ENCODE data around the gene CD164.
"Not testable (repeated sequence)": the region's sequence is repeated elsewhere in the genome, so short reads cannot be mapped to it uniquely, and the experiment has no call there.

The CD164 gene

GRCh38 chr6:109342911-109343310, 39.4 kb downstream of the CD164 start:
- DNase-seq (ENCODE audit: low read depth): no peak

GRCh38 chr6:109342506-109342905, 39.8 kb downstream of the CD164 start:
- no peak for DNase-seq (ENCODE audit: low read depth)

- no peak for DNase-seq (ENCODE audit: low read depth)
These were observed 41.5 kb downstream of the CD164 start for GRCh38 chr6:109340811-109341210.

GRCh38 chr6:109339906-109340678, 42.2 kb downstream of the CD164 start:
- DNase-seq (ENCODE audit: low read depth): no peak

GRCh38 chr6:109336221-109336961, 45.9 kb downstream of the CD164 start:
- DNase-seq (ENCODE audit: low read depth): peak; percentile 10

- DNase-seq (ENCODE audit: low read depth): not testable (repeated sequence)
These were observed 48.4 kb downstream of the CD164 start for GRCh38 chr6:109333870-109334269.

GRCh38 chr6:109332748-109333147, 49.5 kb downstream of the CD164 start:
- DNase-seq (ENCODE audit: low read depth): no peak

- DNase-seq (ENCODE audit: low read depth): no peak
These were observed 51.2 kb downstream of the CD164 start for GRCh38 chr6:109331081-109331480.

GRCh38 chr6:109330263-109330662, 52.0 kb downstream of the CD164 start:
- DNase-seq (ENCODE audit: low read depth): no peak

- DNase-seq (ENCODE audit: low read depth): no peak
These were observed 53.6 kb downstream of the CD164 start for GRCh38 chr6:109328629-109329028.

- no peak for DNase-seq (ENCODE audit: low read depth)
These were observed 54.3 kb downstream of the CD164 start for GRCh38 chr6:109327959-109328358.

GRCh38 chr6:109327491-109327890, 54.8 kb downstream of the CD164 start:
- no peak for DNase-seq (ENCODE audit: low read depth)

GRCh38 chr6:109326351-109326750, 55.9 kb downstream of the CD164 start:
- DNase-seq (ENCODE audit: low read depth): no peak

GRCh38 chr6:109325400-109325801, 56.9 kb downstream of the CD164 start:
- DNase-seq (ENCODE audit: low read depth): no peak

GRCh38 chr6:109323241-109323640, 59.0 kb downstream of the CD164 start:
- DNase-seq (ENCODE audit: low read depth): no peak

GRCh38 chr6:109322825-109323224, 59.4 kb downstream of the CD164 start:
- DNase-seq (ENCODE audit: low read depth): no peak

GRCh38 chr6:109321752-109322151, 60.5 kb downstream of the CD164 start:
- DNase-seq (ENCODE audit: low read depth): no peak

- DNase-seq (ENCODE audit: low read depth): no peak
These were observed 62.2 kb downstream of the CD164 start for GRCh38 chr6:109320072-109320471.

- no peak for DNase-seq (ENCODE audit: low read depth)
These were observed 63.9 kb downstream of the CD164 start for GRCh38 chr6:109318328-109318876.

- no peak for DNase-seq (ENCODE audit: low read depth)
These were observed 65.4 kb downstream of the CD164 start for GRCh38 chr6:109316909-109317308.
